Panc1 (cell line): Measurements from ENCODE around the gene EEF1A2. TPM values are rescaled to one million over a fixed set of nuclear protein-coding genes. Genes with fewer than 3 reads are reported as not detected.

Source experiments
- ATAC-seq: fragments of 200-7000 bp; cut with Tn5 transposase; 2 replicates; pipeline ENCODE4 v1.9.1; 2020; ENCODE audit warnings: mild to moderate bottlenecking, moderate library complexity
- BruUV-seq: library from RNA; stranded (reverse); fragments of 400-500 nt; replicated peaks from 2 replicates; lab custom pipeline; 2021; lab: Mats Ljungman, UMichigan
- CTCF ChIA-PET: fragments of 300-600 bp; sonication (Branson Sonifier 250); formaldehyde crosslinking; loops from one replicate; lab custom pipeline; 2022; ENCODE audit warnings: antibody characterized with exemption; lab: Charles Lee
- POLR2A ChIA-PET: fragments of 300-600 bp; sonication (Branson Sonifier 250); formaldehyde crosslinking; loops from one replicate; lab custom pipeline; 2022; ENCODE audit warnings: antibody characterized with exemption; lab: Charles Lee
- DNase-seq: peaks from one replicate; pipeline ENCODE4 v3.0.0-alpha.2; 2010; ENCODE audit warnings: low read depth, low spot score
- H3K27ac ChIP-seq: 2 replicates; pipeline ENCODE4 v1.5.1; 2011; ENCODE audit warnings: mild to moderate bottlenecking, low read length, inconsistent platforms
- H3K27me3 ChIP-seq: fragments of 200-500 bp; sonication (Bioruptor generic); 2 replicates; pipeline ENCODE4 v1.6.0; 2014; ENCODE audit warnings: low read length, inconsistent platforms; ENCODE audit not compliant: control insufficient read depth, insufficient read depth
- H3K36me3 ChIP-seq: fragments of 200-500 bp; sonication (Bioruptor generic); 2 replicates; pipeline ENCODE4 v1.5.1; 2014; ENCODE audit warnings: inconsistent platforms, mild to moderate bottlenecking, low read length, moderate library complexity; ENCODE audit not compliant: control insufficient read depth, insufficient read depth
- H3K4me1 ChIP-seq: 2 replicates; pipeline ENCODE4 v1.5.1; 2011; ENCODE audit warnings: inconsistent platforms, mild to moderate bottlenecking, low read length, moderate library complexity; ENCODE audit not compliant: control insufficient read depth, insufficient read depth
- H3K4me3 ChIP-seq, 2 experiments: 2 replicates each; pipeline ENCODE4 v1.5.1; 2011 to 2012; ENCODE audit warnings: low read depth in 2 of 2, low read length in 2 of 2, mild to moderate bottlenecking in 2 of 2, inconsistent platforms in 1 of 2, moderate library complexity in 1 of 2
- H3K9me3 ChIP-seq: fragments of 200-500 bp; sonication (Bioruptor generic); 2 replicates; pipeline ENCODE4 v1.5.1; 2014; ENCODE audit warnings: low read depth, mild to moderate bottlenecking, inconsistent platforms, low read length, moderate library complexity; ENCODE audit not compliant: control insufficient read depth, insufficient read depth
- CTCF ChIP-seq: fragments of 450-650 bp; IDR thresholded peaks from 2 replicates; pipeline ENCODE4 v1.5.1; 2017; ENCODE audit warnings: mild to moderate bottlenecking
- POLR2AphosphoS5 ChIP-seq: IDR thresholded peaks from 2 replicates; pipeline ENCODE4 v1.6.1; 2012; ENCODE audit warnings: mild to moderate bottlenecking, low read depth, low read length, moderate library complexity
- REST ChIP-seq, 2 experiments: IDR thresholded peaks; 2 replicates each; pipeline ENCODE4 v1.6.1; 2011 to 2012; ENCODE audit warnings: low read depth in 2 of 2, control low read depth in 1 of 2, low read length in 1 of 2, mild to moderate bottlenecking in 1 of 2, moderate library complexity in 1 of 2; ENCODE audit not compliant: insufficient read depth in 1 of 2
- SIN3A ChIP-seq: IDR thresholded peaks from 2 replicates; pipeline ENCODE4 v1.6.1; 2012; ENCODE audit warnings: low read depth, mild to moderate bottlenecking, low read length, moderate library complexity, borderline replicate concordance; ENCODE audit not compliant: insufficient read depth
- TCF7L2 ChIP-seq: IDR thresholded peaks from 2 replicates; pipeline ENCODE4 v1.6.1; 2011; ENCODE audit warnings: mild to moderate bottlenecking, low read depth, low read length, inconsistent platforms
- in situ Hi-C: cut with HindIII; loops from 2 replicates; pipeline ENCODE4 v1.10.0; 2016; ENCODE audit warnings: low sequenced_read_pairs, low pct_unique_long_range_greater_than_20kb
- intact Hi-C: fragments of 100-400 bp; cut with micrococcal nuclease; formaldehyde crosslinking; loops from one replicate; pipeline ENCODE4 v1.10.0; 2022; ENCODE audit not compliant: unreplicated experiment
- total RNA-seq: library from RNA; stranded (reverse); gene quantifications from one replicate; pipeline ENCODE4 v1.2.1, GENCODE V29; 2021; ENCODE audit not compliant: unreplicated experiment

The EEF1A2 gene
- total RNA-seq, 1 experiment from 2014 or later, result 178 TPM

- no TSS peak for BruUV-seq
- Histone ChIP-seq H3K9me3 (no peaks in the 10 kb centered on the region), H3K27ac (no peak overlapping the region), H3K27me3 (no peaks in the 10 kb centered on the region), H3K4me3 (no peak overlapping the region), H3K4me1 (peaks cover 5% of the 10 kb centered on the region; the same call in 1 of the 2 replicates), H3K36me3 (no peaks in the 10 kb centered on the region)
- DNase-seq (no peak), ATAC-seq (no peak)
- in situ Hi-C loops, result no loop called here
- ChIA-PET POLR2A (no interaction called here), CTCF (no interaction called here)
- intact Hi-C loops, result no loop called here
- TF ChIP-seq POLR2AphosphoS5 (no peak), SIN3A (no peak), REST (IDR thresholded peaks at IDR 0.05; ENCODE audit: insufficient read depth in 1 of 2, low read depth in 2 of 2, low read length in 1 of 2) (no peak), CTCF (no peak), TCF7L2 (no peak)
These were observed 57.5 kb downstream of the EEF1A2 start for GRCh38 chr20:63441136-63442099.

GRCh38 chr20:63440366-63440955 lies 58.4 kb downstream of the EEF1A2 start:
- H3K4me1 ChIP-seq, result peaks cover 5% of the 10 kb centered on the region; the same call in 1 of the 2 replicates
- intact Hi-C loops (no loop called here), in situ Hi-C loops (no loop called here)
- BruUV-seq, result no TSS peak
- DNase-seq (no peak), ATAC-seq (peak; percentile 51)
- no peaks in the 10 kb centered on the region for H3K9me3 ChIP-seq
- H3K27ac ChIP-seq, result no peak overlapping the region
- ChIA-PET CTCF (no interaction called here), POLR2A (no interaction called here)
- H3K4me3 ChIP-seq, result no peak overlapping the region
- no peaks in the 10 kb centered on the region for H3K36me3 ChIP-seq
- no peak for TF ChIP-seq TCF7L2
- no peak for TF ChIP-seq REST (IDR thresholded peaks at IDR 0.05; ENCODE audit: insufficient read depth in 1 of 2, low read depth in 2 of 2, low read length in 1 of 2)
- TF ChIP-seq POLR2AphosphoS5, result no peak
- TF ChIP-seq CTCF, result no peak
- no peaks in the 10 kb centered on the region for H3K27me3 ChIP-seq
